ENCODE results near the gene ST14. TPM values are rescaled to one million over a fixed set of nuclear protein-coding genes. Genes with fewer than 3 reads are reported as not detected.
A peak's percentile ranks its signal among the peaks of the same experiment; 100 is the strongest.

The ST14 gene
- total and polyA plus RNA-seq, 12 donors: 0.30 to 5.7 (median 0.67) TPM

GRCh38 chr11:130209954-130210854 is 50.6 kb downstream of the ST14 start:
- DNase-seq: no peak
- no peaks in the 10 kb centered on the region for H3K9me3 ChIP-seq

DNA sequence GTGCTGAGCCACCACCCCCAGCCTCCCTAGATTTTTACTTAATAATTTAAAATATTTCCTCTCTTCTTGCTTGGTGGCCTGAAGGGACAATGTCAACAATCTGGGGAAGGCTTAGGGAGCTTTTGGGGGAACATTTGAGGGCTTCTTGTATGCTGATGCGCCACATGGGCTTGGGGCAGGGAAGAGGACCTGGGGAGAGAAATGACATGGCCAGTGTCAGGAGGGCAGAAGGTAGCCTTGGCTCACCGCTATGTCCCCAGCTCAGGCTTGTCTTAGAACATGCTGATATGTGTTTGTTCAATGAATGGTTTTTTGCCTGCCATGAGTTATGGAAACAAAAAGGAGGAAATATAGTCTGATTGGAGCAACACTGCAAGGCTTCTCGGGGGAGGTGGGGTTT is 51.6 kb downstream of the ST14 start:
- WGBS, 2 donors: 90 to 99% methylated on average over 3 of the region's 3 CpGs
- intact Hi-C loops (cut with DNase I): loop anchor here (5.0 to 10.0 kb wide), 10 partner anchors 174 to 694 kb away; partner anchors contain the start of gene ADAMTS8 (in 3 of the 10)
- TF ChIP-seq, protein P1, sequence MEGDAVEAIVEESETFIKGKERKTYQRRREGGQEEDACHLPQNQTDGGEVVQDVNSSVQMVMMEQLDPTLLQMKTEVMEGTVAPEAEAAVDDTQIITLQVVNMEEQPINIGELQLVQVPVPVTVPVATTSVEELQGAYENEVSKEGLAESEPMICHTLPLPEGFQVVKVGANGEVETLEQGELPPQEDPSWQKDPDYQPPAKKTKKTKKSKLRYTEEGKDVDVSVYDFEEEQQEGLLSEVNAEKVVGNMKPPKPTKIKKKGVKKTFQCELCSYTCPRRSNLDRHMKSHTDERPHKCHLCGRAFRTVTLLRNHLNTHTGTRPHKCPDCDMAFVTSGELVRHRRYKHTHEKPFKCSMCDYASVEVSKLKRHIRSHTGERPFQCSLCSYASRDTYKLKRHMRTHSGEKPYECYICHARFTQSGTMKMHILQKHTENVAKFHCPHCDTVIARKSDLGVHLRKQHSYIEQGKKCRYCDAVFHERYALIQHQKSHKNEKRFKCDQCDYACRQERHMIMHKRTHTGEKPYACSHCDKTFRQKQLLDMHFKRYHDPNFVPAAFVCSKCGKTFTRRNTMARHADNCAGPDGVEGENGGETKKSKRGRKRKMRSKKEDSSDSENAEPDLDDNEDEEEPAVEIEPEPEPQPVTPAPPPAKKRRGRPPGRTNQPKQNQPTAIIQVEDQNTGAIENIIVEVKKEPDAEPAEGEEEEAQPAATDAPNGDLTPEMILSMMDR (IDR thresholded peaks at IDR 0.05): no peak
- Histone ChIP-seq H3K4me1 (peaks cover 0 to 10% (median 5%) of the 10 kb centered on the region in 9 donors), H3K9me3 (no peaks in the 10 kb centered on the region), H3K36me3 (peaks cover 0 to 6% (median 0%) of the 10 kb centered on the region in 9 donors), H3K4me3 (no peak overlapping the region), H3K27me3 (peaks cover 0 to 8% (median 0%) of the 10 kb centered on the region in 7 donors), H3K27ac (no peak overlapping the region)
- no peak for DNase-seq
- no peak for ATAC-seq

More at GRCh38 chr11:130209954-130210854, 50.6 kb downstream of the ST14 start:
- WGBS, 2 donors: 87% methylated on average over 23 of the region's 23 CpGs
- Histone ChIP-seq H3K27ac (no peak overlapping the region), H3K4me3 (no peak overlapping the region), H3K36me3 (peaks cover 0 to 6% (median 0%) of the 10 kb centered on the region in 9 donors), H3K27me3 (peaks cover 0 to 8% (median 0%) of the 10 kb centered on the region in 7 donors), H3K4me1 (peaks cover 0 to 10% (median 5%) of the 10 kb centered on the region in 9 donors)
- TF ChIP-seq, protein P1 (IDR thresholded peaks at IDR 0.05): no peak
- intact Hi-C loops (cut with DNase I): loop anchor here (5.0 to 10.0 kb wide), 10 partner anchors 175 to 695 kb away; partner anchors contain the start of gene ADAMTS8 (in 3 of the 10)
- ATAC-seq: no peak

GRCh38 chr11:130211781-130212401 is 52.3 kb downstream of the ST14 start:
- Histone ChIP-seq H3K27me3 (peaks cover 0 to 8% (median 0%) of the 10 kb centered on the region in 7 donors), H3K4me1 (peaks cover 0 to 10% (median 5%) of the 10 kb centered on the region in 9 donors), H3K27ac (no peak overlapping the region), H3K4me3 (no peak overlapping the region), H3K9me3 (no peaks in the 10 kb centered on the region), H3K36me3 (peaks cover 0 to 6% (median 0%) of the 10 kb centered on the region in 9 donors)
- ATAC-seq: no peak
- 80 to 89% methylated on average over 19 of the region's 19 CpGs for WGBS, 2 donors
- intact Hi-C loops (cut with DNase I): loop anchor here (2.0 to 10.0 kb wide), 13 partner anchors 173 to 693 kb away; partner anchors contain the start of gene ADAMTS8 (in 5 of the 10)
- TF ChIP-seq, protein P1 (IDR thresholded peaks at IDR 0.05): no peak
- no peak for DNase-seq

DNA sequence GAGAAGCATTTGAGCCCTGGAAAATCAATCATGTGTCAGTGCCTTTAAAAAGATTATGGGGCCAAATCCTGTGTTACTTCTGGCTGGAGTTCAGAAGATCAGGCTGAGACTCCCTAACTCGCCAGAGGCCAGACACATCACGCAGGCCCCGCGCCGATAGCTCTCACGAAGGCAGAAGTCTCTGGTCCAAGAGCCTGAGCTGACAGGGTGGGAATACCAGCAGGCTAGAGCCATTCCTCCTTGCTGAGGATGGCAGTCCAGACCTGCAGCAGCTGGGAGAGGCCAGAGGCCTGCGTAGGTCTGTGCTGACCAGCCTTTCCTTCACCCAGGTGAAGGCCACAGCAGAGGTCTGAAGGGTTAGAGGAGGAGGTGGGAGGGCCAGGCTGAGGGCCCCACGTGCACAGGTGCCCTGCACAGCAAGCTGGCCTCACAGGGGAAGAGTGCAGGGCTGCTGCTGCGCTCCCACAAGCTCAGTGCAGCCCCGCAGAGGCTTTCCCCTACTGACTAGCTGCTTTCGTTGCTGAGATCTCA is 52.9 kb downstream of the ST14 start:
- H3K27me3 ChIP-seq: peaks cover 0 to 8% (median 0%) of the 10 kb centered on the region in 7 donors
- no peak overlapping the region for H3K4me3 ChIP-seq
- H3K9me3 ChIP-seq: no peaks in the 10 kb centered on the region
- peaks cover 0 to 6% (median 0%) of the 10 kb centered on the region in 9 donors for H3K36me3 ChIP-seq
- TF ChIP-seq, protein P1 (IDR thresholded peaks at IDR 0.05): no peak
- H3K4me1 ChIP-seq: peaks cover 0 to 10% (median 5%) of the 10 kb centered on the region in 9 donors
- DNase-seq (no peak), ATAC-seq (peak in 1 of 8 donors; percentile 3)
- WGBS, 2 donors: 52 to 56% methylated on average over 11 of the region's 11 CpGs
- intact Hi-C loops (cut with DNase I): loop anchor here (2.0 to 10.0 kb wide), 13 partner anchors 172 to 692 kb away; partner anchors contain the start of gene ADAMTS8 (in 5 of the 10)
- H3K27ac ChIP-seq: no peak overlapping the region

All from heart right ventricle (tissue), 16 donors.